Uterus (tissue), 4 donors: ENCODE measurements around the gene EIF4ENIF1. TPM values are rescaled to one million over a fixed set of nuclear protein-coding genes. Genes with fewer than 3 reads are reported as not detected.

Source experiments
- DNase-seq, 2 donors: peaks; one replicate each; pipeline ENCODE4 v3.0.0-alpha.2; 2019 to 2020
- H3K27ac ChIP-seq, 2 donors: fragments of 200-600 bp; sonication (generic); 1 replicate in 1 of 2; 2 replicates in 1 of 2; pipeline ENCODE4 v1.5.1; 2016 to 2018
- H3K27me3 ChIP-seq, 2 donors: fragments of 200-600 bp; sonication (generic); one replicate each; pipeline ENCODE4 v1.5.1; 2018 to 2019; ENCODE audit warnings: control low read depth in 1 of 2
- H3K36me3 ChIP-seq, 2 donors: fragments of 200-600 bp; sonication (generic); one replicate each; pipeline ENCODE4 v1.5.1; 2019; ENCODE audit warnings: control low read depth in 1 of 2
- H3K4me1 ChIP-seq, 2 donors: fragments of 200-600 bp; sonication (generic); one replicate each; pipeline ENCODE4 v1.5.1; 2018 to 2019; ENCODE audit warnings: control low read depth in 1 of 2
- H3K4me3 ChIP-seq, 2 donors: fragments of 200-600 bp; sonication (generic); 1 replicate in 1 of 2; 2 replicates in 1 of 2; pipeline ENCODE4 v1.5.1; 2018 to 2019; ENCODE audit warnings: mild to moderate bottlenecking in 1 of 2
- H3K9me3 ChIP-seq, 2 donors: fragments of 200-600 bp; sonication (generic); one replicate each; pipeline ENCODE4 v1.5.1; 2019; ENCODE audit warnings: control low read depth in 1 of 2
- POLR2A ChIP-seq, 2 donors: fragments of 450-650 bp; IDR thresholded peaks; one replicate each; pipeline ENCODE4 v1.6.1; 2016; ENCODE audit warnings: antibody characterized with exemption in 2 of 2, mild to moderate bottlenecking in 1 of 2, moderate library complexity in 1 of 2
- intact Hi-C: fragments of 100-400 bp; cut with DNase I; formaldehyde crosslinking; loops from one replicate; pipeline ENCODE4 v1.15.1; 2023; ENCODE audit warnings: low total_unique reads
- total RNA-seq, 4 donors: library from RNA; depleted of rRNA in 3 of 4; stranded (reverse); fragments of >200 nt in 3 of 4; gene quantifications; one replicate each; pipeline versions ENCODE4 v1.1.0 to v1.2.4, GENCODE V29; 2014 to 2023
- TF ChIP-seq, protein P1 (sequence below), 4 experiments: fragments of 200-600 bp in 2 of 4; fragments of 450-650 bp in 2 of 4; sonication (generic) in 2 of 4; IDR thresholded peaks; one replicate each; pipeline ENCODE4 v1.5.1; 2016 to 2019; ENCODE audit warnings: antibody characterized with exemption in 4 of 4, mild to moderate bottlenecking in 2 of 4, moderate library complexity in 1 of 4
- donor health status: DM: yes; HTN: yes; CAD: no.

The EIF4ENIF1 gene
- total RNA-seq, 4 donors from 2014 or later: 19.0 to 95.8 (median 47.3) TPM

DNA sequence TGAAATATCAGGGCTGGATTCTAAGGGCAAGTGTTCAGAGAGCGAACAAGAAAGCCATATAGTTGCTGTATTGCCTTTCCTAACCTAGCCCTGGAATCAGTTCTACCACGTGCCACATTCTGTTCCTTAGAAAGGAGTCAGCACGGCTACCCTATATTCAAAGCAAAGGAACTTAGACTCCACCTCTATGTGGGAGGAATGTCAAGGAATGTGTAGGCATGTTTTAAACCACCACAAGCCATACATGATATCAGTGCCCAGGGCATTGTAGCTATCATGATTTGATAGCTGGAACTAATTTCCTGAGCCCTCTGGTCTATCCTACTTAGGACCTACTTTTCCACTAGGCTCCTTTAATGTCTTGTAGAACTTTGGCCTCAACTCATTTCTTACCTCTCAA lies 2.5 kb upstream of the EIF4ENIF1 start:
- no peak overlapping the region for H3K27ac ChIP-seq
- H3K4me3 ChIP-seq: no peak overlapping the region
- TF ChIP-seq, protein P1, sequence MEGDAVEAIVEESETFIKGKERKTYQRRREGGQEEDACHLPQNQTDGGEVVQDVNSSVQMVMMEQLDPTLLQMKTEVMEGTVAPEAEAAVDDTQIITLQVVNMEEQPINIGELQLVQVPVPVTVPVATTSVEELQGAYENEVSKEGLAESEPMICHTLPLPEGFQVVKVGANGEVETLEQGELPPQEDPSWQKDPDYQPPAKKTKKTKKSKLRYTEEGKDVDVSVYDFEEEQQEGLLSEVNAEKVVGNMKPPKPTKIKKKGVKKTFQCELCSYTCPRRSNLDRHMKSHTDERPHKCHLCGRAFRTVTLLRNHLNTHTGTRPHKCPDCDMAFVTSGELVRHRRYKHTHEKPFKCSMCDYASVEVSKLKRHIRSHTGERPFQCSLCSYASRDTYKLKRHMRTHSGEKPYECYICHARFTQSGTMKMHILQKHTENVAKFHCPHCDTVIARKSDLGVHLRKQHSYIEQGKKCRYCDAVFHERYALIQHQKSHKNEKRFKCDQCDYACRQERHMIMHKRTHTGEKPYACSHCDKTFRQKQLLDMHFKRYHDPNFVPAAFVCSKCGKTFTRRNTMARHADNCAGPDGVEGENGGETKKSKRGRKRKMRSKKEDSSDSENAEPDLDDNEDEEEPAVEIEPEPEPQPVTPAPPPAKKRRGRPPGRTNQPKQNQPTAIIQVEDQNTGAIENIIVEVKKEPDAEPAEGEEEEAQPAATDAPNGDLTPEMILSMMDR (IDR thresholded peaks at IDR 0.05): no peak
- no peak for TF ChIP-seq POLR2A (IDR thresholded peaks at IDR 0.05)
- peaks cover 0 to 7% of the 10 kb centered on the region in 2 donors for H3K4me1 ChIP-seq
- intact Hi-C loops: no loop called here
- no peak for DNase-seq
- no peaks in the 10 kb centered on the region for H3K9me3 ChIP-seq
- H3K27me3 ChIP-seq: no peaks in the 10 kb centered on the region
- H3K36me3 ChIP-seq: no peaks in the 10 kb centered on the region

DNA sequence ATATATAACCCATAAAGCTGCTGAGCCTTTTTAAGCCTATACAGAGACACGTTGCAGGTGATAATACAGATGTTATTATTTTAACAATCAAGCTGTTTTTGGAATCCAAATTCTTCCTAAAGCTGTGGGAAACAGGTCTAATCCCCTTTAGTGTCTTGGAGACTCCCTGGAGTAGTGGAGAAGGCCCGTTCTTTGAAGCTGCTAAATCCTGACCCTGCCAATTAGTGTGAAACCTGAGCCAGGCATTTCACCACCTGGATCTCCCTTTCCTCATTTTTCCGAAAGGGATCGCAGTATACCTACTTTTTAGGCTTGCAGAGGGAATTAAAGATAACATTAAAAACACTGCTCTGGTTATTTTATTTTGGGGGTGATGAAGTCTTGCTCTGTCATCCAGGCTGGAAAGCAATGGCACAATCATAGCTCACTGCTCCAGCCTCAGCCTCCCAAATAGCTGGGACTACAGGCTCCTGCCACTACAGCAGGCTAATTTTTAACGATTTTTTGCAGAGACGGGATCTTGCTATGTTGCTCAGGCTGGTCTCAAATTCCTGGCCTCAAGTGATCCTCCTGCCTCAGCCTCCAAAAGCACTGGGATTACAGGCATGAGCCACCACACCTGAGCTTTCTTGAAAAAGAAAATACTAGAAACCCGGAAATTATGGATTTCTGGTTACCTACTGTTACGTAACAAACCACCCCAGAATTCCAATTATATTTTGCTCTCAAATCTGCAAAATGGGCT lies 1.7 kb upstream of the EIF4ENIF1 start:
- Histone ChIP-seq H3K27me3 (no peaks in the 10 kb centered on the region), H3K4me3 (no peak overlapping the region), H3K27ac (peak overlapping the region; percentile 91 to 95), H3K4me1 (peaks cover 0 to 3% of the 10 kb centered on the region in 2 donors), H3K9me3 (no peaks in the 10 kb centered on the region), H3K36me3 (no peaks in the 10 kb centered on the region)
- DNase-seq: no peak
- TF ChIP-seq, protein P1 (IDR thresholded peaks at IDR 0.05): no peak
- TF ChIP-seq POLR2A (IDR thresholded peaks at IDR 0.05): no peak
- intact Hi-C loops: no loop called here

DNA sequence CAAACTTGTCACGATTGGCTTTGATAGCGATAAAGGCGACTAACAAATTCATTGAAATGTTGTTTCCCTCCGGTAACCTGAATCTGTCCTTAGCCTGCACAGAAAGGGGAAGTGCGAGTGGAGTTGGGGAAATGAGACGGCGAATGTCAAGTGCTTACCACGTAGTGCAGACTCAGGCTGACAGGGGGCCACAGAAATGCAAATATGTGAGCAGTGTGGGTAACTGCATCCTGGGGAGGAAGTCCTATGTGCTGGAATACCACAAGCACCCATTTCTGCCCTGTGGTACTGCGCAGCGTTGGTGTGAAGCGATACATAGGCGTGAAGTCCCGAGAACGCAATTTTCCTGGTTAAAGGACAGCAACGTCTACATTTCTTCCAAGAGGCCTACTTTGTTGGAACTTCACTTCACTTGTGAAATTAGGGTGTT lies 869 bp upstream of the EIF4ENIF1 start:
- H3K9me3 ChIP-seq: no peaks in the 10 kb centered on the region
- peaks cover 0 to 3% of the 10 kb centered on the region in 2 donors for H3K4me1 ChIP-seq
- TF ChIP-seq POLR2A (IDR thresholded peaks at IDR 0.05): no peak
- TF ChIP-seq, protein P1 (IDR thresholded peaks at IDR 0.05): no peak
- DNase-seq: peak in 1 of 2 donors; percentile 23
- no peaks in the 10 kb centered on the region for H3K27me3 ChIP-seq
- H3K27ac ChIP-seq: peak overlapping the region; percentile 91 to 95
- no peaks in the 10 kb centered on the region for H3K36me3 ChIP-seq
- intact Hi-C loops: no loop called here
- H3K4me3 ChIP-seq: peak overlapping the region; percentile 70 to 94

DNA sequence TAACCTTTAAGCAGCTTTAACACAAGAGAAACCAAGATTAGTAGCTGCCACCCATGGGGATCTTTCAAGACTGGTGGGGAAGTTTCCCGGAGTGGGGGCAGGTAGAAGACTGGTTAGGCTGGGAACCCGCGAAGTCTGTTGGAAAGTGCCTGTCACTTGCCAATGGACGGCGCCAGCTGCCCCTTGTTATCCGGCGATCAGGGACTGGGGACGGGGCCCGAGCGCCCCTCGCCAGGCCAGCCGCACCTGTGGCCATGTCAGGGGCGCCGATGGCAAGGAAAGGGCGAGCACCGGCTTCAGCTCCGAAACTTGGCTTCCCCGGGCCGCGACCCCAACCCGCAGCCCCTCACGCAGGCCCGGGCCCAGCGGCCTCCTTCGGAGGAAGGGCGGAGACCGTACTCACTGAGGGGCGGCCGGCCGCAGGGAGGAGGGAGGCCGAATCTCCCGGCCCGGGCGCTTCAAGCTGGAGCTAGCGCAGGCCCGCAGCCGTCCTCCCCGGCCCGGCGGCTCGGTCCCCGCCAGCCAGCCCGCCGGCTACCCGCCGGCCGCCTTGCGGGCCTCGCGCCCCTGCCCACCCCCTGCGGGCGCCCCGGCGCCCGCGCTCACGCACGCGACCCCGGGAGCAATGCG lies 539 bp downstream of the EIF4ENIF1 start:
- intact Hi-C loops: no loop called here
- peak; percentile 21 to 22 for DNase-seq
- peaks cover 0 to 3% of the 10 kb centered on the region in 2 donors for H3K4me1 ChIP-seq
- H3K27ac ChIP-seq: peak overlapping the region; percentile 91 to 95
- peak overlapping the region; percentile 70 to 94 for H3K4me3 ChIP-seq
- no peaks in the 10 kb centered on the region for H3K9me3 ChIP-seq
- no peaks in the 10 kb centered on the region for H3K27me3 ChIP-seq
- no peaks in the 10 kb centered on the region for H3K36me3 ChIP-seq
- TF ChIP-seq POLR2A (IDR thresholded peaks at IDR 0.05): no peak
- TF ChIP-seq, protein P1 (IDR thresholded peaks at IDR 0.05): no peak

DNA sequence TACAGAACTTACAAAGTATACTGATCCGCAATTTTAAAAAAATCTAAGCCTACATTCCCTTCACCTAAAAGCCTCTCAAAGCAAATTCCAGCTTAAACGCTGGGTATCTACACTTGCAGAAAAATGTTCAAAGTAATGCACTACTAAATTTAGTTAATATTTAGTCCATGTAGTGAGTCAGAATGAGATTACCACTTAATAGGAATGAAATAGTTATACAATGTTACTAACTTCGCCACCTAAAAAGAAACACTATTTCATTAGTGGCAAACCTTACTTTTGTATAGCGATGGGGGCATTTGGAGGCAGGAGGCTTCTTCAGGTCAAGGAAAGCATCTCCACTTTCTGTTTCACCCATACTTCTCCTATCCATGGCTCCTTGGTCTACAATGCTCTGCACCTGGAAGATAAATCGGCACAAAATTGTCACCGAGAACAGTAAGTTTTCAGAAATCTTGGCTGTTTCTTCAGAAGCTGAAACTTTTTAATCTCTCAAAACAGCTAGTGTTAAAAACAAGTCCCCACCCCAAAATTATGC lies 1.2 kb downstream of the EIF4ENIF1 start:
- Histone ChIP-seq H3K27me3 (no peaks in the 10 kb centered on the region), H3K4me3 (peak overlapping the region; percentile 70 to 94), H3K4me1 (peaks cover 0 to 3% of the 10 kb centered on the region in 2 donors), H3K27ac (peak overlapping the region in 1 of 2 donors; percentile 91), H3K36me3 (no peaks in the 10 kb centered on the region), H3K9me3 (no peaks in the 10 kb centered on the region)
- intact Hi-C loops: no loop called here
- no peak for TF ChIP-seq POLR2A (IDR thresholded peaks at IDR 0.05)
- TF ChIP-seq, protein P1 (IDR thresholded peaks at IDR 0.05): no peak
- DNase-seq: no peak
